Measurements from ENCODE around the gene PLK1. TPM values are rescaled to one million over a fixed set of nuclear protein-coding genes. Genes with fewer than 3 reads are reported as not detected.
A peak's percentile ranks its signal among the peaks of the same experiment; 100 is the strongest.

The PLK1 gene
- total RNA-seq, 1 donor from 2014 or later: 1.0 TPM

GRCh38 chr16:23679274-23679985, 741 bp downstream of the PLK1 start:
- DNase-seq (ENCODE audit: low spot score): no peak
- ATAC-seq: no peak

DNA sequence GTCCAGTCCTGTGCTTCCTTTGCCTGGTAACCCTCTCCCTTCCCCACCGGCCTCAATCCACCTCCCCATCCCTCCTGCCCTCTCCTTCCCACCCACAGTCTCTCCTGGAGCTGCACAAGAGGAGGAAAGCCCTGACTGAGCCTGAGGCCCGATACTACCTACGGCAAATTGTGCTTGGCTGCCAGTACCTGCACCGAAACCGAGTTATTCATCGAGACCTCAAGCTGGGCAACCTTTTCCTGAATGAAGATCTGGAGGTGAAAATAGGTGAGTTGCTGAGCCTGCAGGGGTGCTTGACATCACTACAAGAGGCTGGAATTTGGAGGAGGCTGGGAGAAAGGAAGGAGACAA, 1.3 kb downstream of the PLK1 start:
- ATAC-seq (no peak), DNase-seq (ENCODE audit: low spot score) (no peak)

DNA sequence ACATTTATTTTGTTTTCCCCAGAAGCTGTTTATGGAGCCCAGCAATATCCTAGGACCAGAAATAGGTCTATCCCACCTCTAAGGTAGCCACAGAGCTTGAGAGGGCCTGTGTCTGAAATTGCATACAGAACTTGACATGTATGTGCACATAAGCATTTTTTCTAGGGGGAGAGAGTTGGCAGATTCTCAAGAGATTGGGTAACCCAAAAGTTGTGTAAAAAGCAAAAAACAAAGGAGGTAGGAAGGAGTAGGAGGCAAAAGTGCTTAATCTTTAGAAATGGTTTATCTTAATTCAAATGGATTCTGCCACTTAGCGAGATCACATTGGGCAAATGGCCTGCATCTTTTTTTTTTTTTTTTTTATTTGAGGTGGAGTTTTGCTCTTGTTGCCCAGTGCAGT, 3.5 kb downstream of the PLK1 start:
- DNase-seq (ENCODE audit: low spot score) (no peak), ATAC-seq (no peak)

- DNase-seq (ENCODE audit: low spot score): no peak
- ATAC-seq: no peak
Measured at GRCh38 chr16:23683487-23683886, 4.8 kb downstream of the PLK1 start.

- no peak for ATAC-seq
- DNase-seq (ENCODE audit: low spot score): no peak
Measured at GRCh38 chr16:23687034-23687808, 8.5 kb downstream of the PLK1 start.

DNA sequence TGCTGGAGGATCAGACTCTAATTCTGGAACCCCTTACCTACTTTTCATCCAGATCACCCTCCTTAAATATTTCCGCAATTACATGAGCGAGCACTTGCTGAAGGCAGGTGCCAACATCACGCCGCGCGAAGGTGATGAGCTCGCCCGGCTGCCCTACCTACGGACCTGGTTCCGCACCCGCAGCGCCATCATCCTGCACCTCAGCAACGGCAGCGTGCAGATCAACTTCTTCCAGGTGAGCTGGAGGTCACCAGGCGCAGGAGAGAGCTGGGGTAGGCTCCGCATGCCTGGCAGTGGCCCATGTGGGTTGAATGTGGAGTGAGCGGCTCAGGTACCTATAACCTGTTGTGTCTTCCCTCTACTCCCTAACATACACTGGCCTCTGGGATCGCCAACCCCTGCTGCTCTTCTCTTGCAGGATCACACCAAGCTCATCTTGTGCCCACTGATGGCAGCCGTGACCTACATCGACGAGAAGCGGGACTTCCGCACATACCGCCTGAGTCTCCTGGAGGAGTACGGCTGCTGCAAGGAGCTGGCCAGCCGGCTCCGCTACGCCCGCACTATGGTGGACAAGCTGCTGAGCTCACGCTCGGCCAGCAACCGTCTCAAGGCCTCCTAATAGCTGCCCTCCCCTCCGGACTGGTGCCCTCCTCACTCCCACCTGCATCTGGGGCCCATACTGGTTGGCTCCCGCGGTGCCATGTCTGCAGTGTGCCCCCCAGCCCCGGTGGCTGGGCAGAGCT, 10.9 kb downstream of the PLK1 start:
- DNase-seq (ENCODE audit: low spot score): no peak

DNA sequence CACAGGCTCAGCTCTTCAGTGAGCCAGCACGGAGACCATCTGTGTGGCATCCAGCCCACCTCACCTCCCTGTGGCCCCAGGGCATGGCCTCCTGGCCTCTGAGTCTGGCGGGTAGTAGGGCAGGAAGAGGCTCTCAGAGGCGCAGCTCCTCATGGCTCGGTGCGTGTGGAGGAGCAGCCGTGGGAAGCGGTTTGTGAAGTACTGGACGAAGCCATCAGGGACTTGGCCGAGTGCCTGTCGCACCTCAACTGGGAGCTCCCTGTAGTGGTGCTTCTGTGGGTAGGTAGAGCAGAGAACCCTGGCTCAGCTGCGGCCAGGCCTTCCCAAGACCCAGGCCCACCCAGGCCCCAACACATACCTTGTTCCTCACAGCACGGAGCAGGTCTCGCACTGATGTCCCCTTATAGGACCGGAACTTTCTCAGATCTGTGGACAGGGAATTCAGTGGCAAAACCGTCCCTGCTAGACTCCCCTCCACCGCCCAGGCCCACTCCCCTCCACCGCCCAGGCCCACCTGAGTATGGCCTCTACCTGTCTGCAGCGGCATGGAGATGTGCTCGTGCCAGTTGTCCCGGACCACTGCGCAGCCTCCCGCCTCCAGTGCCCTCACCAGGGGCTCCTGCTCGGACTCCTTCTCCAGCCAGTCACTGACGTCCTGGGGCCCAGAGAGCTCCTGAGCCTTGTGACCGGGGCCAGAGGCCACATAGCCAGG, 12.2 kb downstream of the PLK1 start:
- ATAC-seq: no peak
- no peak for DNase-seq (ENCODE audit: low spot score)

More for the DNA sequence above, 10.9 kb downstream of the PLK1 start:
- ATAC-seq: no peak

- ATAC-seq: peak; percentile 36
- DNase-seq (ENCODE audit: low spot score): no peak
Measured at GRCh38 chr16:23691483-23692189, 12.9 kb downstream of the PLK1 start.

- DNase-seq (ENCODE audit: low spot score) (no peak), ATAC-seq (no peak)
Measured at GRCh38 chr16:23692190-23692837, 13.6 kb downstream of the PLK1 start.

DNA sequence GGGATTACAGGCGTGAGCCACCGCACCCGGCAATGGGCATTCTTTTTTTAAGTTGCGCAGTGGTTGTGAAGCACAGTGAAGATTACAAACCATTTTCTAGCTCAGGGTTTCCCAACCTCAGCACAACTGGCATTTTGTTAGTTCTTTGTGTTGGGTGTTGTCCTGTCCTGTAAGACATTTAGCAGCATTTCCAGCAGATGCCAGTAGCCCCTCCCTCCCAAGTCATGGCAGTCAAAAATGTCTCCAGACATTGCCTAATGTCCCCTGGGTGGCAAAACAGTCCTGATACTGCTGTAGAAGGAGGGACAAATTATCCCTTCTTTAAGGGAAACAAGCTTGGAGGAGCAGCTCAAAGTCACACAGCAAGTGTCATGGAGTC, 15.6 kb downstream of the PLK1 start:
- DNase-seq (ENCODE audit: low spot score): no peak
- no peak for ATAC-seq

DNA sequence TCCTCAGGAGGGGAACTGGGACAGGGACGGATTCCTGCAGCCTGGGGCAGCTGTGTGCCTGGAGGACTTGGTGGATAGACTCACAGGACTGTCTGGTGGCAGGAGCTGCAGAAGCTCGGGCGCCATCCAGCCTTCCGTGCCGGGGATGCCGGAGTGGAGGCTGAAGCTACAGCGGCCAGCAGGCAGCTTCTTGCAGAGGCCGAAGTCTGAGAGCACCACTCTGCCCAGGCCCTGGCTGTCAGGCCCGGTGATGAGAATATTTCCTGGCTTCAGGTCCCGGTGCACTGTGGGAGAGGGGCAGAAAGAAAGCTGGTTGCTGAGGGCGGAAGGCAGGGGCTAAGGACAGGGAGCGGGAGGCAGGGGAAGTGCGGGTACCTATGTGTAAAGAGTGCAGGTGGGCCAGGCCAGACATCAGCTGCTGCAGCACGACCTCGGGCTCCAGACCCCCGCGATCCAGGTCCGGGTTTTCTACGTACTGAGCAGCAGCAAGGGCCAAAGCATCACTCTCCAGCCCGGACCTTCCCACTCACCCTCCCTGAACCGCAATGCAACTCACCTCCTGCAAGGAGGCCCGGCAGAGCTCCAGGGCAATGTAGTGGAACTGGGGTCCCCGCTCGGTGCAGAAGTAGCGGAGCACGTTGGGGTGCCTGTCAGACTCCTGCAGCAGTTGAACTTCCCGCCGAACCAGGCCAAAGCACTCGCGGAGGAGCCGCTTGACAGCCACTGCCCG, 16.1 kb downstream of the PLK1 start:
- ATAC-seq (peak; percentile 24), DNase-seq (ENCODE audit: low spot score) (no peak)

DNA sequence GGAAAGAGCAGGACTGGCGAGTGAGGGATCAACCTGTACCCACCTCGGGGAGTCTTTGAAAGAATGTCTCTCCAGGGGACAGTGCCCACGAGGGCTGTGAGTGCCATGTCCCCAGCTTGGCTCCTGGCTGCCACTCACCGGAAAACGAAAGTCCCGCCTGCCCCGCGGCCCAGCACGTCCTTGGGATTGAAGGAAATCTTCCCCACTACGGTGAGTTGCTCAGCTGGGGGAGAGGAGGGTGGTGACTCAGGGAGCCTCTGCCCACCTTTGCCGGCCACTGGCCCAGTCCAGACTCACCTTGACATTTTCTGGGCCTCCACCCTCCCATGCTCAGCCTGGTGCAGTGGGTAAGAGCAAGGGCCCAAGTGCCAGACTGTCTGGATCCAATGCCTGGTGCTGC, 17.1 kb downstream of the PLK1 start:
- no peak for ATAC-seq
- no peak for DNase-seq (ENCODE audit: low spot score)

DNA sequence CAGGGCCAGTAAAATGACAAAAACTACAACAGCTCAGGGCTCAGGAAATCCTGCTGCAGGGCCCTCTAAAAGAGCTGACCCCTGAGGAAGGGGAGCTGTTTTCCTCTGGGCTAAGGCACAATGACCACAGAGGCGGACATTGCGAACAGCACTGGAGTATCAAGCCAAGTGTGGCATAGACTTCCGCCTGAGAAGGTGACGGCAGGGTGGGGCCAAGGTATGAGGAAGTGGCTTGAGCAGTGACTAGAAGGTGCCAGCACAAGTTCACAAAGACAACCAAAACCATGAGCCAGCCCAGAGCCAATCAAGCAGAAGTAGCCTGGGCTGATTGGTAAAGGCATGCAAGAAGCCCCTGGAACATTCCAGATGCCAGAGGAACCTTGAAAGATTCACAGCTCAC, 20.4 kb downstream of the PLK1 start:
- ATAC-seq (no peak), DNase-seq (ENCODE audit: low spot score) (no peak)

DNA sequence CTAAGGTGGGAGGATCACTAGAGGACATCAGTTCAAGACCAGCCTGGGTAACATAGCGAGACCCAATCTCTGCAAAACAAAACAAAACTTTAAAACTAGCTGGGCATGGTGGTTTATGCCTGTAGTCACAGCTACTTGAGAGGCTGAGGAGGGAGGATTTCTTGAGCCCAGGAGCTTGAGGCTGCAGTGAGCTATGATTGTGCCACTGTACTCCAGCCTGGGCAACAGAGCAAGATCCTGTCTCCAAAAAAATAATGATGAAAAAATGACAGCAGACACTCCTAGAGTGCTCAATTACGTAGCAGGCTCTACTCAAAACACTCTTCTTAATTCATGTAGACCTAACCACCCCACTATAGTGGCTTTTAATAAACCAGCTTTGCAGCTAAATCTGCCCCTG, 21.4 kb downstream of the PLK1 start:
- ATAC-seq (no peak), DNase-seq (ENCODE audit: low spot score) (no peak)

DNA sequence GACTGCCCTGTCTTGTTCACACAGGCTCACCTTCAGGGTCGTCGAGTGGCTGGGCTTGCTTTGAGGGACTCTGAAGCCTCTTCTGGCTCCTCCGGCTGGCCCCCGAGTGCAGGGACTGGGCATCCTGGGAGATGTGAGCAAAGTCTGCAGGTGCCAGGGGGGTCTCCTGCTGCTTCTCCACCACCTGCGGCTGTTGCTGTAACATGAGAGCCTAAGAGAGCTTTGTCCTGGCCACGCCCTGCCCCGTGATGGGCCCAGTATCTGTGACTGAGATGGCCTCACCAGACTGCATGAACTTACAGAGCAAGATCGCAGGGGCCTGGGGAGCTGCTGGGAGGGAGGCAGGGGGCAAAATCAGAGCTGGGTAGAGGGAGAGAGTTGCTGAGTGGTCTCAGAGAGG, 21.8 kb downstream of the PLK1 start:
- DNase-seq (ENCODE audit: low spot score): no peak
- ATAC-seq: no peak

DNA sequence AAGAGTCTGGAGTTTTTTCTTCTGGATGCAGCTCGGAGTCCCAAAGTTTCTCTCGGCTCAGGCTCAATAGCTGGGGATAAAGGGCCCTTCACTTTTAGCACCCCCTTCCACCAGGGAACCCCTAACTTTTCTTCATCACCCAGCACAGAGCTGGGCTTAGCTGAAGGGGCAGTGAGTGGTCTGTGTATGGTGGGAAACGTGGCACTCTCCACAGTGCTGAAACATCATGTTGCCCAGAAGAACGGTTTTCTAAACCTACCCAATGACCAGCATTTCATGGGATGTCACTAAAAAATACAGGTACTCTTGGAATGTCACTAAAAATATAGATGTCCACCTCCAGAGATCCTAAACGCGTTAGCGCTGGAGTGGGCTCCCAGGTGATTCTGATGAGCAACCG, 22.4 kb downstream of the PLK1 start:
- ATAC-seq: no peak
- DNase-seq (ENCODE audit: low spot score): no peak

- DNase-seq (ENCODE audit: low spot score) (no peak), ATAC-seq (no peak)
Measured at GRCh38 chr16:23702951-23703350, 24.3 kb downstream of the PLK1 start.

DNA sequence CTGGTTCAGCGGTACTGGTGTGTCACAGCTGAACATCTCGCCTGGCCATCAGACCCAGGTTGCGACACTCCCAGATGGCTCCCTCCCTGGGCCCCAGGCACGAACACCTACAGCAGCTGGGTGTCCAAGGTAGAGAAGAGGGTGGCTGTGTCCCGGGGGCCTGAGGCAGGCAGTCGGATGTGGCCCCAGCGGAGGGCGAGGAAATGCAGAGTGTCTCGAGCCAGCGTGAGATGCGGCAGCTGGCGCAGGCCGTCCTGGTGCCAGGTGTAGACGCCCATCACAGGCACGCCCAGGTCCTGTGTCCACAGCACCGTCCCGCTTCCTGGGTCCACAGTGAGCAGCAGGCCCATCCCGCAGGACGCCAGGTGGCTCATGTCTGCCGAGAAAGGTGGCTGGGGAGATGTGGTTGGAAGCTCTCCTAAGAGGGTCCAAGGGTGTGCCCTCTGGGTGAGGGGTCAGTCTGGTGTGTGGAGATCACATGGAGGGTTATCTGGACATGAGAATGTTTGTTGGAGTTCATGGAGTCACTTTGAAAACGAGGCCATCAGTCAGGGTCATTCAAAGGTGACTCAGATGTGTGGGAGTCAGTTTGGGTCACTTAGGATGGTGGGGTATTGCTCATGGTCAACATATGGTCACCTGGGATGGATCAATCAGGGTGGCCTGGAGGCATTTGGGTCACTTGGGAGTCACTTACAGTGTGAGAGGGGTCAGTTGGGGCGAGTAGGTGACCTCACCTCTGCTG, 26.3 kb downstream of the PLK1 start:
- DNase-seq (ENCODE audit: low spot score) (no peak), ATAC-seq (no peak)

DNA sequence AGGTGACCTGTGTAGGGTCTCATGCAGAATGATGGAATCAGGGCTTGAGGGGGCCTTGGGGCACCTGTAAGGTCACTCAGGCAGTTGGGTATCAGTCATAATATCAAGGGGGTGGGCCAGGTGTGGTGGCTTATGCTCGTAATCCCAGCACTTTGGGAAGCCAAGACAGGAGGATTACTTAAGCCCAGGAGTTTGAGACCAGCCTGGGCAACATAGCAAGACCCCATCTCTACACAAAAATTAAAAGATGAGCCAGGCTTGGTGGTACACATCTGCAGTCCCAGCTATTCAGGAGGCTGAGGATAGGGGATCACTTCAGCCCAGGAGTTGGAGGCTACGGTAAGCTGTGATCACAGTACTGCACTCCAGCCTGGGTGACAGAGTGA, 26.8 kb downstream of the PLK1 start:
- DNase-seq (ENCODE audit: low spot score) (no peak), ATAC-seq (no peak)

Measured in left lobe of liver (tissue), 2 donors.